ENCODE data around the gene LXN. TPM values are rescaled to one million over a fixed set of nuclear protein-coding genes. Genes with fewer than 3 reads are reported as not detected.

Gene LXN
- total and polyA plus RNA-seq, 2 of the 4 experiments (the other 2 are of a cell fraction): 93.6 to 155 TPM

DNA sequence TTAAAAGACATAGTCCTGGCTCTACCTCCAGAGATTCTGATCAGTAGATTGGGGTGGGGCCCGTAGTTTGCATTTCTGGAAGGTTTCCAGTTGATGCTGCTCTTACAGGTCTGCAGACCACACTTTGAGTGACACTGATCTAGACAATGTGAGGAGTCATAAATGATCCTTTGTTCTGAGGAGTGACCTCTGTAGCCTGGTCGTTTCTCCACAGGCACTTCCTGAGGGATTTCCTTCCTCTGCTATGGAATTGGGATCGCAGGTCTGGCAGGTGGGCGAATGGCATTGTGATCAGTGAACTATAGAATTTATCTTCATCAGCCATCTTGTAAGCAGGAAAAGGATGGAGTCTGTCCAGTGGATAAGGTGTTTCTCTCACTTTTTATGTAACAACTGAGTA is 22.7 kb downstream of the LXN start:
- ChIA-PET CTCF (interaction anchor here (0.8 kb wide), 1 partner anchor 50 kb away, joined by 3 read pairs; no protein-coding TSS in a partner anchor), POLR2A (ENCODE audit: unreplicated experiment) (no interaction called here)
- no peak overlapping the region for H2AK5ac ChIP-seq (ENCODE audit: low read depth, low read length)
- H3K36me3 ChIP-seq (ENCODE audit: control insufficient read depth, insufficient read depth, low read length): peaks cover 22% of the 10 kb centered on the region
- DNase-seq (no peak), ATAC-seq (ENCODE audit: low read depth) (no peak)
- H3K9me3 ChIP-seq (ENCODE audit: control insufficient read depth, insufficient read depth, low read length): no peaks in the 10 kb centered on the region
- intact Hi-C loops (cut with micrococcal nuclease): loop anchor here (10.0 kb wide), 1 partner anchor 545 kb away; the partner anchor contains the start of gene SHOX2
- in situ Hi-C loops (cut with MboI; ENCODE audit: low sequenced_read_pairs): loop anchor here (25.0 kb wide), 1 partner anchor 613 kb away; no protein-coding TSS in a partner anchor
- H2BK120ac ChIP-seq (ENCODE audit: low read depth, low read length): no peak overlapping the region
- no peak overlapping the region for H3K4ac ChIP-seq (ENCODE audit: low read depth, low read length)
- no peaks in the 10 kb centered on the region for H3K27me3 ChIP-seq (ENCODE audit: control insufficient read depth, insufficient read depth, low read length)
- no peak overlapping the region for H3K18ac ChIP-seq (ENCODE audit: low read depth, low read length)
- 100% methylated on average over 1 of the region's 4 CpGs; no CpG with 5 or more reads in 1 of the 2 experiments for WGBS, 2 experiments (ENCODE audit: extremely low coverage in 2 of 2, insufficient read length in 1 of 2)
- H2BK5ac ChIP-seq (ENCODE audit: low read depth, low read length, poor library complexity, severe bottlenecking): no peak overlapping the region
- no peak overlapping the region for H3K27ac ChIP-seq (ENCODE audit: insufficient read depth, low read length)
- dilution Hi-C loops (cut with HindIII; ENCODE audit: low sequenced_read_pairs, unreplicated experiment): no loop called here
- no peak overlapping the region for H3K4me2 ChIP-seq (ENCODE audit: low read depth, low read length)
- H4K20me1 ChIP-seq (ENCODE audit: insufficient read depth, low read length): no peaks in the 10 kb centered on the region
- no peaks in the 10 kb centered on the region for H3K9me1 ChIP-seq (ENCODE audit: insufficient read depth, low read length)
- no peak overlapping the region for H2AFZ ChIP-seq (replicated peaks; ENCODE audit: low read length, poor library complexity)
- H3K14ac ChIP-seq (replicated peaks; ENCODE audit: low read depth, low read length): no peak overlapping the region
- H3K4me3 ChIP-seq (ENCODE audit: insufficient read depth, low read depth, low read length): no peak overlapping the region
- H3K4me1 ChIP-seq (ENCODE audit: control insufficient read depth, insufficient read depth, low read length): no peaks in the 10 kb centered on the region
- no peak overlapping the region for H3K9ac ChIP-seq (ENCODE audit: low read depth, low read length)
- no peak overlapping the region for H4K5ac ChIP-seq (ENCODE audit: low read depth, low read length)
- H3K56ac ChIP-seq (ENCODE audit: extremely low read depth, insufficient read depth, low read length): no peak overlapping the region
- H4K91ac ChIP-seq (ENCODE audit: insufficient read depth, low read depth, low read length): no peak overlapping the region
- no peak overlapping the region for H3K23ac ChIP-seq (ENCODE audit: low read depth, low read length)
- no peak overlapping the region for H2BK15ac ChIP-seq (ENCODE audit: low read depth, low read length)
- BruUV-seq (replicated peaks): no TSS peak
- H2BK20ac ChIP-seq (ENCODE audit: low read depth, low read length): no peak overlapping the region
- H2AK9ac ChIP-seq (replicated peaks; ENCODE audit: low read depth, low read length, poor library complexity): no peak overlapping the region
- peaks cover 8 to 18% of the 10 kb centered on the region in 2 experiments; a peak in 3 of 4 replicates for H3K79me1 ChIP-seq (ENCODE audit: low read depth in 1 of 2, low read length in 2 of 2)
- no peak overlapping the region for H4K8ac ChIP-seq (ENCODE audit: low read depth in 2 of 2, low read length in 2 of 2)
- TF ChIP-seq POLR2A (IDR thresholded peaks at IDR 0.05; ENCODE audit: low read depth, low read length) (no peak), RAD21 (IDR thresholded peaks at IDR 0.05; ENCODE audit: low read length) (no peak)

All from IMR-90 (cell line).